Pancreas (tissue), 10 donors: ENCODE results near the gene PPT1. TPM values are rescaled to one million over a fixed set of nuclear protein-coding genes. Genes with fewer than 3 reads are reported as not detected.

Source experiments
- ATAC-seq, 4 donors: fragments of 200-7000 bp; cut with Tn5 transposase; one replicate each; pipeline versions ENCODE4 v1.8.0 to v1.9.1; 2020; ENCODE audit warnings: mild to moderate bottlenecking in 4 of 4, moderate library complexity in 4 of 4
- DNase-seq, 6 donors: peaks; one replicate each; pipeline ENCODE4 v3.0.0-alpha.2; 2020
- FAIRE-seq: peaks from 2 replicates; lab custom pipeline; 2012; peaks lifted over from hg19 to GRCh38; lab: Jason Lieb, UNC
- H3K27ac ChIP-seq, 4 donors: fragments of 200-600 bp; sonication (generic); 1 replicate in 3 of 4; 2 replicates in 1 of 4; pipeline versions ENCODE4 v1.5.0 to v1.8.0; 2020
- H3K27me3 ChIP-seq, 4 donors: fragments of 200-600 bp; one replicate each; pipeline ENCODE4 v1.8.0; 2021
- H3K36me3 ChIP-seq, 3 donors: fragments of 200-600 bp; sonication (generic) in 1 of 3; one replicate each; pipeline versions ENCODE4 v1.5.0 to v1.8.0; 2020 to 2021
- H3K4me1 ChIP-seq, 3 donors: fragments of 200-600 bp; one replicate each; pipeline ENCODE4 v1.8.0; 2021
- H3K4me3 ChIP-seq, 4 donors: fragments of 200-600 bp; sonication (generic) in 2 of 4; one replicate each; pipeline versions ENCODE4 v1.5.0 to v1.8.0; 2020 to 2021
- H3K9me3 ChIP-seq, 4 donors: fragments of 200-600 bp; one replicate each; pipeline ENCODE4 v1.8.0; 2021
- WGBS, 2 donors: extraction: QIAGEN DNeasy Blood & Tissue Kit; methylation state at CpG; one replicate each; pipeline ENCODE4 v1.1.7; 2013; 5-methylcytosine and 5-hydroxymethylcytosine counted together
- intact Hi-C, 3 donors: fragments of 100-400 bp; cut with DNase I; formaldehyde crosslinking; loops; one replicate each; pipeline versions ENCODE4 v1.11.1 to v1.14.2; 2022
- polyA plus RNA-seq, 2 donors: library from polyadenylated mRNA; stranded (reverse); fragments of 200-250 nt; gene quantifications; one replicate each; pipeline ENCODE4 v1.2.3, GENCODE V29; 2013
- total RNA-seq, 6 donors: library from RNA; stranded (reverse); fragmentation: NEBNext Ultra II Directional in 4 of 6; extraction: Animal tissue kit (Norgen Biotek cat#: 25700) in 4 of 6; gene quantifications; one replicate each; pipeline versions ENCODE4 v1.2.1 to v1.2.4, GENCODE V29; 2021 to 2023
- TF ChIP-seq, protein P1 (sequence below), 4 donors: fragments of 200-600 bp; sonication (generic) in 3 of 4; IDR thresholded peaks; one replicate each; pipeline versions ENCODE4 v1.5.0 to v1.8.0; 2021; ENCODE audit warnings: antibody characterized with exemption in 4 of 4
- donor health status: healthy with polysubstance abuse.
- donor health status: DM: no; HTN: no; CAD: no; lungs with moderate emphysema.
- donor health status: DM: no; HTN: no; CAD: no.
- donor health status: control.
- donor health status: control.
- donor health status: Bipolar disorder and iron deficiency.
- donor health status: DM: yes; HTN: yes; CAD: no.
- donor health status: DM: no; HTN: no; CAD: no.
- donor health status: DM: no; HTN: no; CAD: no.
- donor health status: DM: yes; HTN: yes; CAD: no.

PPT1 gene
- total and polyA plus RNA-seq, 8 donors = 20.1 to 74.1 (median 32.2) TPM

DNA sequence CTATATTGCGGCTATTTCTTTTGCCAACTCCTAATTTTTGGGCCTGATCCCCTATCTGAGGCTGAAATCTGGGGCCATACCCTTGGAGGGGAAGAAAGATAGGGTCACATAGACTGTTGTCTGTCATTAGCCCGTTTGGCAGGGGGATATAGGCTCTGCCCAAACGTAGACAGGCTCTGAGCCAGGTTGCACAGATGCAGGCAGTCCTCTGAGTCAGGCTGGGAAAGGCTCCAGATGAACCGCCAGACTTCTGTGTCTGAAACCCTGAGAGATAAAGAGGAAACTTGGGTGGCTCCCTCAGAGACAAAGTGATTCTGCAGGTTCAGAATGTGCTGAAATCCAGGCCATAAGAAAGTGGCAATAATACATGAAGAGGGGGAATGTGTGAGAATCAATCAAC, 60.5 kb downstream of the PPT1 start:
- TF ChIP-seq, protein P1, sequence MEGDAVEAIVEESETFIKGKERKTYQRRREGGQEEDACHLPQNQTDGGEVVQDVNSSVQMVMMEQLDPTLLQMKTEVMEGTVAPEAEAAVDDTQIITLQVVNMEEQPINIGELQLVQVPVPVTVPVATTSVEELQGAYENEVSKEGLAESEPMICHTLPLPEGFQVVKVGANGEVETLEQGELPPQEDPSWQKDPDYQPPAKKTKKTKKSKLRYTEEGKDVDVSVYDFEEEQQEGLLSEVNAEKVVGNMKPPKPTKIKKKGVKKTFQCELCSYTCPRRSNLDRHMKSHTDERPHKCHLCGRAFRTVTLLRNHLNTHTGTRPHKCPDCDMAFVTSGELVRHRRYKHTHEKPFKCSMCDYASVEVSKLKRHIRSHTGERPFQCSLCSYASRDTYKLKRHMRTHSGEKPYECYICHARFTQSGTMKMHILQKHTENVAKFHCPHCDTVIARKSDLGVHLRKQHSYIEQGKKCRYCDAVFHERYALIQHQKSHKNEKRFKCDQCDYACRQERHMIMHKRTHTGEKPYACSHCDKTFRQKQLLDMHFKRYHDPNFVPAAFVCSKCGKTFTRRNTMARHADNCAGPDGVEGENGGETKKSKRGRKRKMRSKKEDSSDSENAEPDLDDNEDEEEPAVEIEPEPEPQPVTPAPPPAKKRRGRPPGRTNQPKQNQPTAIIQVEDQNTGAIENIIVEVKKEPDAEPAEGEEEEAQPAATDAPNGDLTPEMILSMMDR (IDR thresholded peaks at IDR 0.05) = no peak
- Histone ChIP-seq H3K36me3 (no peaks in the 10 kb centered on the region), H3K27ac (peak overlapping the region in 3 of 4 donors; percentile 23 to 72 (median 46)), H3K4me1 (peaks cover 22 to 30% (median 23%) of the 10 kb centered on the region in 3 donors), H3K27me3 (no peaks in the 10 kb centered on the region), H3K4me3 (no peak overlapping the region), H3K9me3 (no peaks in the 10 kb centered on the region)
- FAIRE-seq = no peak
- peak in 4 of 6 donors; percentile 65 to 83 (median 74) for DNase-seq
- intact Hi-C loops = no loop called here
- peak in 2 of 4 donors; percentile 6 to 26 for ATAC-seq
- 19 to 21% methylated on average over 4 of the region's 4 CpGs for WGBS, 2 donors

DNA sequence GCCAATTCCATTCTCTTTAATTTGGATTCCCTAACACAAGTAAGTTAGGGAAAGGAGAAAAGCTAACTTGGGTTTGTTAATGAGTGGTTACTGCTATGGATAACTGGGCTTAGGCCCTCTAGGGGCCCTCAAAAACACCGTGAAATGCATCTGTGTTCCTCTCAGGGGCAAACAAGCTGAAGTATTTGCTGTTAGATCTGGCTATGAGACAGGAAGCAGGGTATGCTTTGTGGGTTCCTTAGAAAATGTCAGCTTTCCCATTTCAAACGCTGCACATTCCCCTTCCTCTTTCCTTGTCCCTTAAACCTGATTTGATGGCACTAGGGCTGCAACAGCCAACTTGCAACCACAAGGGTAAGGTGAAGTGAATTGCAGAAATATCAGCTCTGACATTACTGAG, 62.2 kb downstream of the PPT1 start:
- Histone ChIP-seq H3K4me1 (peaks cover 20 to 28% (median 20%) of the 10 kb centered on the region in 3 donors), H3K36me3 (no peaks in the 10 kb centered on the region), H3K4me3 (no peak overlapping the region), H3K27me3 (no peaks in the 10 kb centered on the region), H3K9me3 (no peaks in the 10 kb centered on the region), H3K27ac (no peak overlapping the region)
- no peak for FAIRE-seq
- ATAC-seq = no peak
- 66 to 71% methylated on average over 2 of the region's 2 CpGs for WGBS, 2 donors
- TF ChIP-seq, protein P1 (IDR thresholded peaks at IDR 0.05) = no peak
- no peak for DNase-seq
- intact Hi-C loops = no loop called here

DNA sequence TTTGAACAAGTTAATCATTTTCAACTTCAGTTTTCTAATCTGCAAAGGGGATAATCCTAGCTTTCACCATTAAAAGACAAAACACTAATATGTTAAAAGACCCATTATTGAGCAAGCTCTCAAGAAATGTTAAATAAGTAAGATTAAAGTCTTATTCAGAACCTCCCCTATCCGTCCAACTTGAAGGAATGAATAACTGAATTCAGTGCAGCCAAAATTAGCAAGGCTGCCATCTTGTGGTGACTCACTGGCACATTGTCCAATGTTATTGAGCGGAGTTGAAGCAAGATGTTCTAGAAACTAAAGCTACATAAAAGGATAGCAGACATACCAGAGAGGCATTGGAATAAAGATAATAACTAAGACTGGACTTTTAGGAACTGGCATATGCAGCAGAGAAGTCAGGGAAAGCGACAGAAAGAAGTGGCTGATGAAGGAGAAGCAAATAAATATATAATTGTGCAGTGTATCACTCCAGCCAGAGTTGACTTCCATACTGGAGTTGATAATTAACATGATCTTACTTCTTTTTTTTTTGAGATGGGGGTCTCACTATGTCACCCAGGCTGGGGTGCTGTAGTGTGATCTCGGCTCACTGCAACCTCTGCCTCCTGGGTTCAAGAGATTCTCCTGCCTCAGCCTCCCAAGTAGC, 64.7 kb downstream of the PPT1 start:
- 44 to 47% methylated on average over 4 of the region's 4 CpGs for WGBS, 2 donors
- no peak overlapping the region for H3K4me3 ChIP-seq
- ATAC-seq (peak; percentile 47 to 69 (median 60)), FAIRE-seq (no peak), DNase-seq (peak in 2 of 6 donors; percentile 40 to 49)
- H3K36me3 ChIP-seq = no peaks in the 10 kb centered on the region
- TF ChIP-seq, protein P1 (IDR thresholded peaks at IDR 0.05) = peak in 3 of 4 donors; percentile 30 to 41 (median 34)
- H3K27me3 ChIP-seq = no peaks in the 10 kb centered on the region
- H3K27ac ChIP-seq = no peak overlapping the region
- intact Hi-C loops = no loop called here
- H3K9me3 ChIP-seq = no peaks in the 10 kb centered on the region
- peaks cover 13 to 15% (median 14%) of the 10 kb centered on the region in 3 donors for H3K4me1 ChIP-seq

DNA sequence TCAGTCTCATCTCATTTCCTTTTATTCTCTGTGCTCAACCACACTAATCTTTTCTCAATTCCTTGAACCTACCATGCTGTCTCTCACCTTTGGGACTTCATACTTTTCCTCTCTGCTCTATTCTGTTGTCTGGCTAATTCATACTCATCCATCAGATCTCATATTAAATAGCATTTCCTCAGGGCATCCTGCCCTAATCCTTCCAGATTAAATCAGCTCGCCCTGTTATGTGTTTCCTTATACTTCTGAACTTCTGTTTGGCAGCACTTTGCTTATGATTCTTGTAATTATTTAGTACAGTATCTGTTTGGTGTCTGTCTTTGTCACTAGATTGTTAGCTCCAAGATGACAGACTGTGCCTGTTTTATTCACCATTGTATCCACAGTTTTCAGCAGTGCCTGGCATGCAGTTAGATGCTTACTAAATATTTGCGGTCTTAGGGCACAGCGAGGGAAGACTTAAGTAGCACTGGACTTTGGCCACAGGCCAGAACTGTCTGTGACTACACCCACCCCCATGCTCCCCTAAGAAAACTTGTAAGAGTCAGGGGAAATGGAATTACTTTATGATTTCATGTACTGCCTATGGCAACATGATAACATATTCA, 66.4 kb downstream of the PPT1 start:
- no peaks in the 10 kb centered on the region for H3K9me3 ChIP-seq
- TF ChIP-seq, protein P1 (IDR thresholded peaks at IDR 0.05) = no peak
- no peak overlapping the region for H3K27ac ChIP-seq
- no peaks in the 10 kb centered on the region for H3K27me3 ChIP-seq
- H3K4me3 ChIP-seq = no peak overlapping the region
- intact Hi-C loops = no loop called here
- 55 to 65% methylated on average over 3 of the region's 3 CpGs for WGBS, 2 donors
- DNase-seq (no peak), FAIRE-seq (no peak), ATAC-seq (no peak)
- H3K4me1 ChIP-seq = no peaks in the 10 kb centered on the region
- H3K36me3 ChIP-seq = no peaks in the 10 kb centered on the region

DNA sequence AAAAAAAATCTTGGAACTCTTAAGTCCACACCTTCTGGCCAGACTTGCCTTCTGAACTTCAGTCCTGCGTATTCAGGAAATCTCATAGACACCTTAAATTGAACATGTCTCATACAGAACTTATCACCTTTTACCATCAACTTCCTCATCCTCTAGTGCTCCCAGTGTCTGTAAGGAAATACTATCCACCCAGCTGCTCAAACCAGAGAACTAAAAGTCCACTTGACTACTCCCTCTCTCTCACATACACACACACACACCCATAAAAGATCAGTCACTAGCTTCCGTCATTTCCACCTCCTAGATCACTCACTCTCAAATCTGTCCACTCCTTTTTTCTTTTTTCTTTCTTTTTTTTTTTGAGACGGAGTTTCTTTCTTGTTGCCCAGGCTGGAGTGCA, 67.4 kb downstream of the PPT1 start:
- H3K4me3 ChIP-seq = no peak overlapping the region
- no peaks in the 10 kb centered on the region for H3K36me3 ChIP-seq
- DNase-seq = no peak
- no peak overlapping the region for H3K27ac ChIP-seq
- 77% methylated on average over 3 of the region's 3 CpGs for WGBS, 2 donors
- intact Hi-C loops = no loop called here
- H3K27me3 ChIP-seq = no peaks in the 10 kb centered on the region
- TF ChIP-seq, protein P1 (IDR thresholded peaks at IDR 0.05) = no peak
- no peaks in the 10 kb centered on the region for H3K9me3 ChIP-seq
- peak; percentile 13 for FAIRE-seq
- peak in 1 of 4 donors; percentile 15 for ATAC-seq
- no peaks in the 10 kb centered on the region for H3K4me1 ChIP-seq
